ENCODE results near the gene SNRNP70.

SNRNP70 gene

DNA sequence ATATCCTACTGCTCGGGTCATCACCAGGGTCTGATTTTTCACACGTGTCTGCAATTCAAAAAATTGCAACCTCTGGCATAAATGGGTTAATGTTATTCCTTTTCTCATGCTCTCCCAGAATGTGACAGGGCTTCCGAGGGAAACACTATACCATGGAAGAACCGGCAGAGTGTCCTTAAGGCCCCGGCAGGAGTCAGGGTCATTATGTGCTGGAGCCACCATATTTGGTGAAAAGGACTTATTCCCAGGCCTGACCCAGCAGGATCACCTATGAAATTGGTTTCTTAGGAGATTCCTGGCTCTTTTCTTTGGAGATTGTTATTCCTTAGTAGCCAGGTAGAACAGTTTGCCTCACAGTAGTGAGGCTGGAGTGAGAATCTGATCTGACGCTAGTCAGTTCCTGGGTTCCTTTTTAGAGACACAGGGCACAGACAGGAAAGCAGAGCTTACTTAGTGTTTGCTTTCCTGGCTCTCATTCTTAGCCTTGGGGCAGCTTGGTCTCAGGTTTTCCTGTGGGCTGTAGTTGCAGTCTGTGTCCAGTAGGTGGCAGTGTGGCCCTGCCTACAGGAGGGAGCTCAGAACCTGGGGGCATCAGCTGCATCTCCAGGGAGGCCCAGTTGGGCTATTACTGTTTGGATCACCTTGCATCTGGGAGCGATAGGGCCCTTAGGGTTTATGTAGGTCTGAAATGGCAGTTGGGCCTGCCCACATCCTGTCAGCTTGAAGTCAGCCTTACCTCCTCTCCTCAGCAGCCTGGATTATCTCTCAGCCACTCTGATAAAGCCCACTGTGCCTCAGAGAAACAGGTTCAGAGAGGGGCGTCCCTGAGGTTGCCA lies 12.4 kb downstream of the SNRNP70 start:
- DNase-seq (ENCODE audit: low read depth, low spot score): no peak
- TF ChIP-seq POLR2AphosphoS5 (IDR thresholded peaks at IDR 0.05; ENCODE audit: borderline replicate concordance, low read depth, low read length) (0 out of 2 replicates have a peak, but pooled peaks have one; percentile 19), EZH2 (IDR thresholded peaks at IDR 0.05) (no peak)
- no peak overlapping the region for H3K9ac ChIP-seq (ENCODE audit: insufficient read length)
- peak overlapping the region; percentile 86 for H3K27ac ChIP-seq
- no peaks in the 10 kb centered on the region for H3K9me3 ChIP-seq (ENCODE audit: low read depth, low read length)
- no peak overlapping the region for H3K4me3 ChIP-seq
- H3K36me3 ChIP-seq (ENCODE audit: insufficient read depth, low read length): peaks cover 93% of the 10 kb centered on the region

DNA sequence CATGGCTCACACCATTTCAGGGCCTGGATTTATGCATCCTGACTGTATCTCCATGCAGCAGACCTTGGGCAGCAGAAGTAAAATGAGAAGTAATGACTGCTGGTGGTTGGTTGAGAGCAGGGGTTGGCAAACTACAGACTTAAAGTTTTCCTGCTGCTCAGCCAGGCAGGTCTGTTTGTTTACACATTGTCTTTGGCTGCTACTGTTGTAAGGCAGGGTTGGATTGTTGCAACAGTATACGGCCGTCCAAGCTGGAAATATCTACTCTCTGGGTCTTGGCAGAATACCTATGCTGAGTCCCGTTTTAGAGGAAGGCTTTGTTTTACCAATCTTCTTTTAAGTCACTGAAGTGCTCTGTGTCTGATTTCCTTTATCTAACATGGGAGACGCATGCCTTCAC lies 13.5 kb downstream of the SNRNP70 start:
- H3K9me3 ChIP-seq (ENCODE audit: low read depth, low read length): no peaks in the 10 kb centered on the region
- TF ChIP-seq EZH2 (IDR thresholded peaks at IDR 0.05) (no peak), FOXP2 (optimal IDR thresholded peaks at IDR 0.05; ENCODE audit: control extremely low read depth, extremely low read length, insufficient read depth) (no peak), POLR2AphosphoS5 (IDR thresholded peaks at IDR 0.05; ENCODE audit: borderline replicate concordance, low read depth, low read length) (no peak)
- no peak overlapping the region for H3K4me3 ChIP-seq
- no peak for DNase-seq (ENCODE audit: low read depth, low spot score)
- H3K36me3 ChIP-seq (ENCODE audit: insufficient read depth, low read length): peaks cover 96% of the 10 kb centered on the region
- peak overlapping the region; percentile 22; the same call in 1 of the 2 replicates for H3K27ac ChIP-seq
- no peak overlapping the region for H3K9ac ChIP-seq (ENCODE audit: insufficient read length)

DNA sequence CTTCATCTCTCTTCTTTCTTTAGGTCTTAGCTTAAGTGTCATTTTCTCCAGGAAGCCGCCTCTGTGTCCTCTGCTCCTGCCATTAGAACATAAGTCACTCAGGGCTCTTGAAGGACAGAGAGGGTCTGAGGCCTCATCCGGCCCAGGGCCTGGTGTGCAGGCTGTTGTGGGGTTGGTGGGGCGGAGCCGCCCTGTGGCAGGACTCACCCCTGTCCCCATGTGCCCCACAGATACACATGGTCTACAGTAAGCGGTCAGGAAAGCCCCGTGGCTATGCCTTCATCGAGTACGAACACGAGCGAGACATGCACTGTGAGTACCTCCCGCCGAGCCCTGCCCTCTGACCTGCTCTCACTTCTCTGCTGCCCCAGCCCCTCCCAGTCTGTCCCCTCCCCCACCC lies 15.9 kb downstream of the SNRNP70 start:
- H3K36me3 ChIP-seq (ENCODE audit: insufficient read depth, low read length): peaks cover 96% of the 10 kb centered on the region
- H3K4me3 ChIP-seq: no peak overlapping the region
- H3K9me3 ChIP-seq (ENCODE audit: low read depth, low read length): no peaks in the 10 kb centered on the region
- DNase-seq (ENCODE audit: low read depth, low spot score): no peak
- H3K27ac ChIP-seq: no peak overlapping the region
- no peak for TF ChIP-seq POLR2AphosphoS5 (IDR thresholded peaks at IDR 0.05; ENCODE audit: borderline replicate concordance, low read depth, low read length)
- TF ChIP-seq FOXP2 (optimal IDR thresholded peaks at IDR 0.05; ENCODE audit: control extremely low read depth, extremely low read length, insufficient read depth): no peak
- no peak for TF ChIP-seq EZH2 (IDR thresholded peaks at IDR 0.05)
- no peak overlapping the region for H3K9ac ChIP-seq (ENCODE audit: insufficient read length)

DNA sequence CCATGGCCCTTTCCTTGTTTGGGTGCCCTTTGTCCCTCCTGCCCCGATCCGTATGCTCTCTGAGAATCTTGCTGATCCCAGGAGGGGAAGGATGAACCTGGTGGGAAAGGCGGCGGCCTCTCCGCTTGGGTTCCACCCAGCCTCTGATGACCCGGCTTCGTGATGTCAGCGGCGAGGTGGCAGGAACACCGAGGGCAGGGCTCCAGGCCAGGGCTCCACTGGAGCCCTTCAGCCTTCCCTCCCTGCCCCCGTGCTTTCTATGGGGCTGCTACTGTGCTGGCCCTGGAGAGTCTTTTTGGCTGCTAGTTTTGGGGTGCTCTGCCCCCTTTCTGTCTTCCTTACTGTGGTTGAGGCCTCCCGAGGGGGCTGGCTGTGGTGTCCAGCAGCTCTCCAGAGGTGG lies 17.1 kb downstream of the SNRNP70 start:
- no peak overlapping the region for H3K4me3 ChIP-seq
- H3K9me3 ChIP-seq (ENCODE audit: low read depth, low read length): no peaks in the 10 kb centered on the region
- peak overlapping the region; percentile 9 for H3K9ac ChIP-seq (ENCODE audit: insufficient read length)
- TF ChIP-seq EZH2 (IDR thresholded peaks at IDR 0.05) (no peak), FOXP2 (optimal IDR thresholded peaks at IDR 0.05; ENCODE audit: control extremely low read depth, extremely low read length, insufficient read depth) (no peak), POLR2AphosphoS5 (IDR thresholded peaks at IDR 0.05; ENCODE audit: borderline replicate concordance, low read depth, low read length) (no peak)
- peaks cover 96% of the 10 kb centered on the region for H3K36me3 ChIP-seq (ENCODE audit: insufficient read depth, low read length)
- DNase-seq (ENCODE audit: low read depth, low spot score): no peak
- H3K27ac ChIP-seq: peak overlapping the region; percentile 65

DNA sequence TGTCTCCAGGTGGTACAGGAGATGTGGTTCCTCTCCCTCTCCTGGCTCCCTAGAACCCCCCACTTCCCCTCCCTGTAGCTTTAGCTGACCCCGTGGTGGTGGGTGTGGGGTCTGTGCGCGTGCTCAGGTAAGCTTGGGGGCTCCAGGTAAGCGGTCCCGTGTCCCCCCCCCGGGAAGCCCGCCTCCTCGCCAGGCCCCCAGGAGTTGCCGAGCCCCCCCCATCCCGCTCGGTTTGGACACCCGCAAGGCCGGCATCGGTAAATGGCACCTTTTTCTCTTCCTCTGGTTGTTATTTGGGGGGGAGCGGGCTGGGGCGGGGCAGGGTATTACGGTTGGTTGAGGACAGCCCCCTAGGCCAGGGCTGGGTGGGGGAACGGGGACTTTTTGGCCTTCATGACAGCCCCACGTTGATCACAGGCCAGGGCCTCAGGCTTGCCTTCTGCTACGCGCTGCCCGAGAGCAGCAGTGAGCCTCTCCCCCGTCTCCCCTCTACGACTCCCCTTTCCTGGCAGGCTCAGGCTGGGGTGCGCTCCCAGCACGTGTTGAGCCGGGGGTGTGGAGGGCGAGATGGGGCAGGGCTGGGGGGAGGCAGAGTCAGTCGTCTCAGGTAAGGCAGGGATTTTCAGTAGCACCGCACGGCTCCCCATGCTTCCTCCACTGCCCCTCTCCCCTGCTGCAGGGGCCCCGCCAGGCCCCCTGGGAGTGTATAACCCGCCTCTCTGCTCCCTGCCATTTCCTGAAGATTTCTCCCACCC lies 18.3 kb downstream of the SNRNP70 start:
- H3K4me3 ChIP-seq: 0 out of 2 replicates have a peak overlapping the region, but pooled peaks have one; percentile 25
- peak overlapping the region; percentile 33 for H3K9ac ChIP-seq (ENCODE audit: insufficient read length)
- H3K27ac ChIP-seq: peak overlapping the region; percentile 65
- TF ChIP-seq POLR2AphosphoS5 (IDR thresholded peaks at IDR 0.05; ENCODE audit: borderline replicate concordance, low read depth, low read length) (no peak; the same call in 1 of the 2 replicates), EZH2 (IDR thresholded peaks at IDR 0.05) (no peak)
- no peak for DNase-seq (ENCODE audit: low read depth, low spot score)
- H3K36me3 ChIP-seq (ENCODE audit: insufficient read depth, low read length): peaks cover 96% of the 10 kb centered on the region
- no peaks in the 10 kb centered on the region for H3K9me3 ChIP-seq (ENCODE audit: low read depth, low read length)

DNA sequence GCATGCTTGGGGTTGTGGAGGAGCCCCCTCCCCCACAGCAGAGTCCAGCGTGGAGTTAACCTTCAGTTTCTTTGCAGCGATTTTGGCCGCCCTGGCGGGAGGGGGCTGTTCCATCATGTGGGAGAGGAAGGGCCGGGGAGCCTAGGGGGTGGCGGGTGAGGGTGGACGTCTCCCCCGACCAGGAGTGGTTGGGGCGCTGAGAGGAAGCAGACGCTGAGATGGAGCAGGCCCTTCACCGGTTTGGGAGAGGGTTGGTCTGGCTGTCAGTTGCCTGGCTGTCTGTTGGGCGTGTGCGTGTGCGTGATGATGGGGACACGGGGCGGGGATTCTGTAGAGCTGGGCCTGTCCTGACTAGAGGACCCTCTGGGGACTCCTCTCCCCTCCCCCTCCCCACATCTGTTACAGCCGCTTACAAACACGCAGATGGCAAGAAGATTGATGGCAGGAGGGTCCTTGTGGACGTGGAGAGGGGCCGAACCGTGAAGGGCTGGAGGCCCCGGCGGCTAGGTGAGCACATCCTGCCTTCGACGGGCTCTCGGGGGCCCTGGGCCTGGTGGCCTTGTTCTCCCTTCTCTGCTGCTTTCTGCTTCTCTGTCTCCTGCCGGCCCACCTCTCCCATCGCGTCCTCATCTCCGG lies 19.1 kb downstream of the SNRNP70 start:
- Histone ChIP-seq H3K4me3 (no peak overlapping the region), H3K9ac (ENCODE audit: insufficient read length) (peak overlapping the region; percentile 20), H3K9me3 (ENCODE audit: low read depth, low read length) (no peaks in the 10 kb centered on the region), H3K36me3 (ENCODE audit: insufficient read depth, low read length) (peaks cover 96% of the 10 kb centered on the region), H3K27ac (peak overlapping the region; percentile 65)
- TF ChIP-seq EZH2 (IDR thresholded peaks at IDR 0.05) (no peak), FOXP2 (optimal IDR thresholded peaks at IDR 0.05; ENCODE audit: control extremely low read depth, extremely low read length, insufficient read depth) (no peak)
- no peak for DNase-seq (ENCODE audit: low read depth, low spot score)

DNA sequence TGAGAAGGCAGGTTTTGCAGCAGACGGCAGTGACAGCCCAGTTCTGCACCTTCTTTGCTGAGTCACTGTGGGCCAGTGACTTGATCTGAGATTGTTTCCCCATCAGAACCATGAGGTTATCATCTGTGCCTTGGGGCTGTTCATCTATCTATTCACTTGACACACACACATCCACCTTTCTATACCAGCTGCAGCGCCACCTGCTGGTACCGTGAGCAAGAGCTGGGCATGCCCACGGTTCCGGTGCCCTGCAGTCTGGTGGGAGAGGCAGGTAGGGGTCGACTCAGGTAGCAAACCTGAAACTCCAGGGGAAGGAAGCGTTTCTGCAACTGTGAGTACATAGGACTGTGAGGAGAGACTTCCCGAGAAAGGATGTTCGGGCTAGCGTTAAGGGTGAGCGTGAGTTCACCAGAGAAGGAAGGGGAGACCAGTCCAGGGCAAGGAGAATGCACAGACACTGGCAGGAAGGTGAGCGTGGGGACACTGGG lies 21.4 kb downstream of the SNRNP70 start:
- Histone ChIP-seq H3K9ac (ENCODE audit: insufficient read length) (no peak overlapping the region), H3K27ac (peak overlapping the region; percentile 51), H3K9me3 (ENCODE audit: low read depth, low read length) (no peaks in the 10 kb centered on the region), H3K4me3 (no peak overlapping the region), H3K36me3 (ENCODE audit: insufficient read depth, low read length) (peaks cover 81% of the 10 kb centered on the region)
- TF ChIP-seq EZH2 (IDR thresholded peaks at IDR 0.05) (no peak), FOXP2 (optimal IDR thresholded peaks at IDR 0.05; ENCODE audit: control extremely low read depth, extremely low read length, insufficient read depth) (no peak), POLR2AphosphoS5 (IDR thresholded peaks at IDR 0.05; ENCODE audit: borderline replicate concordance, low read depth, low read length) (no peak)
- DNase-seq (ENCODE audit: low read depth, low spot score): no peak
